ENCODE data around the gene APMAP. TPM values are rescaled to one million over a fixed set of nuclear protein-coding genes. Genes with fewer than 3 reads are reported as not detected.

The APMAP gene
- total RNA-seq, 3 donors from 2014 or later (not counting 1 experiment from before 2014, with no cell fraction given) = 205 to 212 (median 207) TPM

- no peaks in the 10 kb centered on the region for H3K36me3 Mint-ChIP-seq
- H3K27ac Mint-ChIP-seq = peak overlapping the region in 1 of 2 donors; percentile 47
- ATAC-seq (no peak), DNase-seq (no peak)
- no peaks in the 10 kb centered on the region for H3K27me3 ChIP-seq (ENCODE audit: control insufficient read depth, insufficient read depth, low read length)
- H3K36me3 ChIP-seq (ENCODE audit: control insufficient read depth, insufficient read depth, low read length) = peaks cover 85% of the 10 kb centered on the region
- TF ChIP-seq CTCF (IDR thresholded peaks at IDR 0.05) = no peak
- no peak overlapping the region for H3K4me3 Mint-ChIP-seq
- no peaks in the 10 kb centered on the region for H3K4me1 ChIP-seq (ENCODE audit: control insufficient read depth, insufficient read depth, low read length)
- H3K4me1 Mint-ChIP-seq = peaks cover 0 to 8% of the 10 kb centered on the region in 2 donors
- no peaks in the 10 kb centered on the region for H3K9me3 Mint-ChIP-seq
- no peak overlapping the region for H3K27ac ChIP-seq (ENCODE audit: low read length)
- intact Hi-C loops (cut with micrococcal nuclease) = no loop called here
- no peaks in the 10 kb centered on the region for H3K27me3 Mint-ChIP-seq (ENCODE audit: low read depth in 2 of 2)
- H3K9me3 ChIP-seq (ENCODE audit: control insufficient read depth, insufficient read depth, low read length) = no peaks in the 10 kb centered on the region
- 97% methylated on average over 10 of the region's 10 CpGs for WGBS (ENCODE audit: insufficient coverage)
- H3K4me3 ChIP-seq (ENCODE audit: low read length) = no peak overlapping the region
These were observed 16.9 kb upstream of the APMAP start for GRCh38 chr20:25009218-25010145.

DNA sequence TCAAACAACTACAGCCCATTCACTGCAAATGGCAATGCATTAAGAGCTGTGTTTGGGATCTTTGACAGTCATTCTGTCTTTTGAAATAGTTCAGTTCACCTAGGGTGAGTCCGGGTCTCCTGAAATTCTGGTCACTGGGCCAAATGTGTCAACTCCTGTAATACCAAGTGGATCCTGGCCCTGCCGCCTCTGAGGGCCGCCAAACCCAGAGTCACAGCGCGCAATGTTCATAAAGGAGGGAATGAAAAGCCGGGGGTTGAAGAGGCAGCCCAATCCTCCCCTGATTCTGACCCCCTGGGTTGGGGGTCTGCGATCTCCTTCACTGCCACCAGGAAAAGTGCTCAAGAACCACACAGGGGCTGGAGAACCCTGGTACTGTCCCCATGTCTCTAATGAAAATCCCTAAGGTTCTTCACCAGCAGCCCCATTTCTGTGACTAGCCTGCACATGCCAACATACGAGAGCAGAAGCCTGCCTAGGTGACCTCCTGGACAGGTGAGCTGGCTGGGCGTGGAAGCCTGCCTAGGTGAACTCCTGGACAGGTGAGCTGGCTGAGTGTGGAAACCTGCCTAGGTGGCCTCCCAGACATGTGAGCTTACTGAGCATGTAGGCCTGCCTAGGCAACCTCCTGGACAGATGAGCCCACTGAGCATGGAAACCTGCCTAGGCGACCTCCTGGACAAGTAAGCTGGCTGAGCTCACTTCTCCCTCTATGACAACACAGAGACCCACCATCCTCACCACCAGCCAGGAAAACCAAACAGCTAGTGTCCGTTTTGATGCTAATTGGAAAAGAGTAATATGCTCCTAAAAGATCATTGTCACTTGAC lies 16.1 kb upstream of the APMAP start:
- Mint-ChIP-seq H3K4me3 (no peak overlapping the region), H3K9me3 (no peaks in the 10 kb centered on the region), H3K36me3 (peaks cover 4% of the 10 kb centered on the region), H3K27me3 (ENCODE audit: low read depth in 2 of 2) (no peaks in the 10 kb centered on the region), H3K27ac (no peak overlapping the region), H3K4me1 (peaks cover 0 to 8% of the 10 kb centered on the region in 2 donors)
- Histone ChIP-seq H3K4me3 (ENCODE audit: low read length) (no peak overlapping the region), H3K4me1 (ENCODE audit: control insufficient read depth, insufficient read depth, low read length) (no peaks in the 10 kb centered on the region), H3K9me3 (ENCODE audit: control insufficient read depth, insufficient read depth, low read length) (no peaks in the 10 kb centered on the region), H3K27ac (ENCODE audit: low read length) (no peak overlapping the region), H3K27me3 (ENCODE audit: control insufficient read depth, insufficient read depth, low read length) (no peaks in the 10 kb centered on the region), H3K36me3 (ENCODE audit: control insufficient read depth, insufficient read depth, low read length) (peaks cover 80% of the 10 kb centered on the region)
- ATAC-seq = no peak
- no peak for DNase-seq
- WGBS (ENCODE audit: insufficient coverage) = 96% methylated on average over 11 of the region's 11 CpGs
- no peak for TF ChIP-seq CTCF (IDR thresholded peaks at IDR 0.05)
- intact Hi-C loops (cut with micrococcal nuclease) = no loop called here

DNA sequence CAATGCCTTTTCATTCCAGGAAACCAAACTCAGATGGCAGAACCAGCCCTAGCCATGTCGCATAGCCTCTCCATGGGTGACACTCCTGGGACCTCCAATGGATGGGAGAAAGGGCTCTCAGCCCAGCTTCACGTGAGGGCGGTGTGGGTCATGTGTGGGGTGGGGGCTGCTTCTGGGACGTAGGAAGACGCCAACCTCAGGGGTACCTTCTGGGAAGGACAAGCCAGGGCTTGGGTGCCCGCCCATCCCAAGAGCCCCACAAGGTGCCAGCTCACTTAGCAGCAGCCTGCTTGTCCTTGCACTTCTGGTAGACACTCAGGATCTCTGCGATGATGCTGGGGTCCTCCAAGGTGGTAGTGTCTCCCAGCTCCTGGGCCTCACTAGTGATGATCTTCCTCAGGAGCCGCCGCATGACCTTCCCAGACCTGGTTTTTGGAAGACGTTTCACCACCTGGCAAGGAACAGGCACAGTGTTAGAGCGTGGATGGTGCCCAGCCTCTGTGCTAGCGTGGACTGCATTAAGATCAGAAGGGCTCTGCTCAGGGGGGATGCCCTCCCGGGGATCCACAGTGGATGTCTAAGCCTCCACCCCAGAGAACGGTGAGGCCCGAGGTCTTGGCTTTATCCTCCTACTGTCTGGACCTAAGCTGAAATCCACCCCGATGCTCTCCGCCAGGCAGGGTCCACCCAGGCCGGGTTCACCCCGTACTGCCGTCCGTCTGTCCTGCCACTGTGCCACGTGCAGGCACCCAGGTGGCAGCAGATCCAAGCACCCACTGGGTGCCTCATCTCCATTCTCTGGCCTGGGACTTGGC lies 15.1 kb upstream of the APMAP start:
- Histone ChIP-seq H3K27ac (ENCODE audit: low read length) (no peak overlapping the region), H3K36me3 (ENCODE audit: control insufficient read depth, insufficient read depth, low read length) (peaks cover 71% of the 10 kb centered on the region), H3K4me3 (ENCODE audit: low read length) (no peak overlapping the region), H3K27me3 (ENCODE audit: control insufficient read depth, insufficient read depth, low read length) (no peaks in the 10 kb centered on the region), H3K4me1 (ENCODE audit: control insufficient read depth, insufficient read depth, low read length) (no peaks in the 10 kb centered on the region), H3K9me3 (ENCODE audit: control insufficient read depth, insufficient read depth, low read length) (no peaks in the 10 kb centered on the region)
- Mint-ChIP-seq H3K36me3 (peaks cover 6% of the 10 kb centered on the region), H3K4me3 (no peak overlapping the region), H3K9me3 (no peaks in the 10 kb centered on the region), H3K4me1 (peaks cover 0 to 11% of the 10 kb centered on the region in 2 donors), H3K27ac (no peak overlapping the region), H3K27me3 (ENCODE audit: low read depth in 2 of 2) (no peaks in the 10 kb centered on the region)
- 97% methylated on average over 22 of the region's 22 CpGs for WGBS (ENCODE audit: insufficient coverage)
- ATAC-seq (peak in 1 of 3 donors; percentile 7), DNase-seq (no peak)
- no peak for TF ChIP-seq CTCF (IDR thresholded peaks at IDR 0.05)
- intact Hi-C loops (cut with micrococcal nuclease) = no loop called here

Data from natural killer cell (primary cell).